Globus pallidus (tissue), 1 donor: ENCODE measurements around the gene RNF141.

Source experiments
- DNase-seq: peaks from one replicate; pipeline ENCODE4 v3.0.0-alpha.2; 2015; ENCODE audit warnings: low spot score

Gene RNF141

DNA sequence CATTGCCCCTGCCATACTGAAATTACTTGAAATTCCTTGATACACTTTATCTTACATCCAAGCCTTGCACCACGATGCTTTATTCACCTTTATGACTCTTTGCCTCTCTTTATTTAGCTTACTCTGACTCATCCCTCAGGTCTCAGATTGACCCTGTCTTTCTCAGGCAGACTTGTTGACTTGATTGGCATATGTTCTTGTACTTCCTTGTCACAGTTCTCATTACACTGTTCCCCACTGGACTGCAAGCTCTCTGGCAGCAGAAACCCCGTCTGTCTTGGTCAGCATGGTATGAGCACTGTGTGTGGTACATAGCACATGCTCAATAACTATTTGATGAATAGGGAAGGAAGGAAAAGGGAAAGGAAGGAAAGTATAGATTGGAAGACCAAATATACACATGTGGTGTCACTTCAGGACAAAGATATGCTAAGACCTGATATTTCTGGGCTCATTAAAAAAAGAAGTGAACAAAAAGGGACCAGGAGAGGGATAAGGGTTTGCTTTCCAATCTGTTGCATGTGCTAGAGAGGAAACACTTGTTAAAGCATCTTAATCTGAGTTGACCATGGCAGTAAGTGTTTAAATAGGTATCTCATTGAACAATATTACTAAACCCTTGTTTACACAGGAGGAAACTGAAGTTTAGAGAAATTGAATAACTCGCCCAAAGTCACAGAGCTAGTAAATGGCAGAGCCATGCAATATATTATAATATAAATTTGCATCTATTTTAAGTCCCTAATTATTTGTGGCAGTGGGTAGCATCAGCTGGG, 20.2 kb upstream of the RNF141 start:
- no peak for DNase-seq

DNA sequence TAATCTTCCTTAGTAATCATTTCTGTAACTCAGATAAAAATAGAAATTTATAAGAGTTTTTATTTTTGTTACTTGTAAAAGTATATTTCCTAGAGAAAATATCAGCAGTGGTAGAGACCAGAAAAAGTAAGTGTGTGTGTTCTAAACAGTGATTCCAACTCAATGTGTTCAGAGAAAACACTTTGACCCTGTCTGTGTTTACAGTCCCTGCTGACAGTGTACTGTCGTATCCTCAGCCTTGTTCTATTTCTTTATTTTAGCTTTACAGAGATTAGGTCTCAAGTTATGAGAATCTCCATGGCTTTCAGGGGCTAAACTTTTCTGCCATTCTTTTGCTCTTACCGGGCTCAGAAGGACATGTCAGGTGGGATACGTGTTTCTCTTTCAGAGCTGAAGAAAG, 17.3 kb upstream of the RNF141 start:
- DNase-seq = no peak

DNA sequence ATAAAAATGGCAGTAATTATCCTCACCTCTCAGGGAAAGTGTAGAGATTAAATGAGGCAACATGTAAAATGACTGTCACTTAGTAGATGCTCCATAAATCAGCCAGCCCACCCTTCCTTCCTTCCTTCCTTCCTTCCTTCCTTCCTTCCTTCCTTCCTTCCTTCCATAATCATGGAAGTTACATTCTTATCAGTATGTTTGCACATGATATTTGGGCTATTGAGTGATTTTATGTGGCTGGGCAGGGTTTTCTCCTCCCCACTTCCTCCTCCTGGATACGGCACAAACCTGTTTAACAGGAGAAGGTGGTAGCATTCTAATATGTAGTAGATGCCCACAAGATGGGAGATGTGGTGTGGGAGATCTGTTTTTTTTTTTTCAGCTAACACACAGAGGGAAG, 15.6 kb upstream of the RNF141 start:
- no peak for DNase-seq

DNA sequence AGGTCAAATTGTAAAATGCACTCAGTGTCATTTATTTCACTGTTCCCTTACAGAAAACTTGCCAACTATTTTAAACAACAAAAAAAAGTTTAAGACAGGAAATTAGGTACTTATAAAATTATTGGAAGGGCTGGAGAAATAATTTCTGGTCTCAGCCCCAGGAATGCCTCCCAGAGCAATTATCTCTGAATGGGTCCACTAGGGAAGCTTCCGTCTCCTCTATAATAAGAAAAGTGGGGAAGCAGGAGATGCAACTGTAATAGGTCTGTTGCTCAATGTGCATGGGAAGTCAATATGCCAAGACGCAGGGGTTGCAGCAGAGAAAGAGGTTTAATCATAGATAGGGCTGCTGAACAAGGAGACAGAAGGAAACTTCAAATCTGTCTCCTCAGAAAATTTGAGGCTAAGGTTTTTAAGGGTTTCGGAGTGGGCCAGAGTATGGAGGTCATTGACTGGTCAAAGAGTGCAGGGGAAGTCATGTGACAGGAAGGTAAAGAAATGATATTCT, 10.9 kb upstream of the RNF141 start:
- DNase-seq = no peak

DNA sequence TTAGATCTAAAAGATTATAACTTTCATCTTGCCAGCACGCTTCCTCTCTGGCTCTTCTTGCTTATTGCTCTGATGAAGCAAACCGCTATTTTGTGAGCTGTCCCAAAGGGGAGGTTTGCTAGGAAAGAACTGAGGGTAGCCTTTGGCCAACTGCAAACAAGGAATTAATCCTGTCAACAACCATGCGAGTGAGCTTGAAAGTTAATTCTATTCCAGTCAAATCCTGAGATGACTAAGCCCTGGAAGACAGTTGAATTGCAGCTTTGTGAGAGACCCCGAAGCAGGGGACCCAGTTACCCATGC, 10.3 kb upstream of the RNF141 start:
- DNase-seq = no peak

DNA sequence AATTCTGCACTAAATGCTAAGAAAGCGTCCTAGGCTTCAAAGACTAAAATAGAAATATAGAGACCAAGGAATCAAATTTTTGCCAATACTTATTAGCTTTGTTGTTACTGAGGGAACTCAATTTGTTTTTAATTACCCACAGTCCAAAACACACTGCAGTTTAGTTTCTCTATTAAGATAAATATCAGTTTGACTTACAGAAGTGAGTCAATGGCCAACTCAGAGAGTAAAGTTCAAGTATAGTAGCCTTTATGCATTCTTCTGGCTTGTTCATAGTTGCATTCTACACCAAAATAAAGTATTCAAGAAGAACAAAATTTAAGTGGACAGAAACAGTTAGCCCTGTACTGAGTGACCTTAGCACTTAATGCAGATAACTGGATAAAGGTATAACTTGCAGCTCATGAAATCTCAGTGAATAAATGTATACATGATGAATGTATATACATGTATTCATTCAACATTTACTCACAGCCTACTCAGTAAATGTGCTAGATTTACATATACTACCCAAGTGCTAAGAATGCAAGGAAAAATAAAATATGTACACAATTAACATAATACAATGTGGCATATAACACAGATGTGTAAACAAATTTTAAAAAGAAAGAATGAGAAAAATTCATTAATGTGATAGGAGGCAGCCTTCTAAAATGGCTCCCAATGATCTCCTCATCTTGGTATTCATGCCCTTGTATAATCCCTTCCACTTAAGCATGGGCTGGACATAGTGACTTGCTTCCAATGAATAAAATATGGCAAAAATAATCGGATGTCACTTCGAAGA, 9.7 kb upstream of the RNF141 start:
- DNase-seq = no peak

DNA sequence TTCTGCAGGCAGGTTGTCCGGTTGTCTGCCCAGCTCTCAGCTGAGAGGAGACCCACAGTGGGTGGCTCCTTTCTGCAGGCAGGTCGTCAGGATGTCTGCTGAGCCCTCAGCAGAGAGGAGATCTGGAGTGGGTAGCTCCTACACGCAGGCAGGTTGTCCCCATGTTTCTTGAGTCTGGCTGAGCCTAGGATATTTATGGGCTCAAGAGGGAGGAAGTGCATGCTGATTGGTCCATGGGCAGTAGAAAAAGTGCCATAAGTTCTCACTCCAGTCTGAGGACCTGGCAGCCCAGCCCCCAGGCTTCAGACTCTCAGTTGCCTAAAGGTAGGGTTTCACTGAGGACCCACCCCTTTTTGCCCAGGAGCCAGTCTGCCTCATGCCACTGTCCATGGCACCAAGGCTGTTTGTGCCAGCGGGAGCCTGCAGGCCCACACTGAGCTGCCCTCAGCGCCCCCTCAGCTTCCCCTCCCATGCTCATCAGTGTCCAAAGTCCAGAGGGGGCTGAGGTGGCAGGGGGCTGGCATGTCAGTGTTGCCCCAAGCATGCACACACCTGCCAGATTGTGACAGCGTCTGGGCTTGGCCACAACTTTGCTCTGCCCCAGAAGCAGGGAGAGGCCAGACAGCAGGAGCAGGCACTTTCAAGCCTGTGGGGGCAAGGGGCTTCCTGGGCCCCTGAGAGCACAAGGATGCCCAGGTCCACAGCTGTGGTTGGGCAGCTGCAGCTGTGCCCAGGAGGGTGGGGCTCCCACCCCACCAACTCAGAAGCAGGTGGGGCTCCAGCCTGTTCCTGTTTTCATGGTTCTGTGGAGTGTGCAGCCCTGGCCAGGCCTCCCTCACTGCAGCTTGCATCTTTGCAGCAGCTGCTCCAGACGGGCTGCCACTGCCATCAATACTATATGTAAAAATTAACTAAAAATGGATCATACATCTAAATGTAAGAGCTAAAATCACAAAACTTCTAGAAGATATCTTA, 3.8 kb upstream of the RNF141 start:
- no peak for DNase-seq

DNA sequence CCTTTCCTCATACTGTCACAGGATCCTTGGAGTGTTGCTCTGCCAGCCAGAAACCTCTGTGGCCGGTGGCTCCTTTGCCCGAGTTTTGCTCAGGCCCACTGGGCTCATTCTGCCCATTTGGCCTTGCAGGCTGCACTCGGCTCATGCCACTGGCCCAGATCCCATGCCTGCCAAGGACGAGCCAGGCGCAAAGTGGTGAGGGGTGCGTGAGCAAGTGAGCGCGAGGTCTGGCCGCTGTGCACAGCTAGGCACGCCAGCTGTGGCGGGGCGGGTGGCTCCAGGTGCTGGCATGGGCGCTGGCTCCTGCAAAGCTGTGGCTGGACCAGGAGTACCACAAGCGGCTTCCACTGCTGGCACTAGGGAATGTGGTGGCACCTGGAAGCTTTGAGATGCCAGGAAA, 2.8 kb upstream of the RNF141 start:
- DNase-seq = no peak

DNA sequence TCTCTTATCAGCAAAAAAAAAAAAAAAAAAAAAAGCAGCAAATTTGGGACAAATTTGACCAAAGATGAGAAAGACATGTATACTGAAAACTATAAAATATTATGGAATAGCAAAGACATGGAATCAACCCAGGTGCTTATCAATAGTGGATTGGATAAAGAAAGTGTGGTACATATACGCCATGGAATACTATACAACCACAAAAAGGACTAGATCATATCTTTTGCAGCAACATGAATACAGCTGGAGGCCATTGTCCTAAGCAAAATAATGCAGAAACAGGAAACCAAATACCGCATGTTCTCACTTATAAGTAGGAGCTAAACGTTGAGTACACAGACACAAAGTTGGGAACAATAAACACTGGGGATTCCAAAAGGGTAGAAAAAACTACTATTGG, 1.8 kb upstream of the RNF141 start:
- no peak for DNase-seq

DNA sequence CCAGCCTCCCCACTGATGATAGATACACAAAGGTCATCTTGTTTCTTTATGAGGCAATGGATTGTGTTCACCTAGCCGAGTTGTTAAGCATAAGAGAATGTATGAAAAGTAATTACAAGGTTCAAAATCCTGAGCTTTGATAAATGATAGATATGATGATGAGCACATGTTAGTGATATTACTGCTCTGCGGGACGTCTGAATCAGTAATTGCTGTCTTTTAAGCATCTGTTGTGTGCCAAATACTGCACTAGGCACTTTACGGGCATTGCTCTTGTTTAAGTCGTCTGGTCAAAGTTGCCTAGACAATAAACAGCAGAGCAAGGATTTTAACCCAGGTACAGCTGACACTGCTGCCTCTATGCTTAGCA, 559 bp upstream of the RNF141 start:
- DNase-seq = no peak

DNA sequence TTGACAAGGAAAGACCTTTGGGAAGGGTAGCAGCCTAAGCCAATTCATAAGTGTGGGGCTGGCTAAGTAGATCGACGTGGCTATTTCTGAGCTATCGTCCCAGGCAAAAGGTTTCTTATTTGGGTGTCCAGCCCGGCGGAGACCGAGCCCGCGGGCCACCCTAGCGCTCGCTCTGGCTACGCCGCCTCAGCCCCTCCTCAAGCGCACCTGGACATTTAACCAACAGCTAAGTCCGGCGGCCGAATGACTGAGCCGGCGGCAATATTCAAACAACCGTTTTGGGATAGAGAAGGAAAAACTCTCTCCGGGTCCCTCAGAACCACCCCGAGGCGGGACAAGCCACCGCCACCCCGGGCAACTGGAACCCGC, 457 bp downstream of the RNF141 start:
- no peak for DNase-seq

DNA sequence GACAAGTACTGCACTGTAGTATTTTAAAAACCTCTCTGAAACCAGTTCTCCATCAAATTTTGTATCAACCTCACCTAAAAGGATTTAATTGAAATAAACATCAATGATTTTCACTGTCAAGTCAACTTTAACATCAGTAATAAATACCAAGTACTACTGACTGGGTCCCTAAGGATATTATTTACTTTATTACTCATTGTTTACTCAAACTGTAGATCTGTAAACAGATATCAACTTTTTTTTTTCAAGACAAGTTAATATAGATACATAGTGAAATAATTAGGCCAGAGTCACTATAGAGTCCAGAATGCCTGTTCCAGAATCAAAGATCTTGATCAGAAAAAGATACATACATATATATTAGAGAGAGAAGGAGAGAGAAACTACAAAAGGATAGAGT, 1.6 kb downstream of the RNF141 start:
- no peak for DNase-seq

DNA sequence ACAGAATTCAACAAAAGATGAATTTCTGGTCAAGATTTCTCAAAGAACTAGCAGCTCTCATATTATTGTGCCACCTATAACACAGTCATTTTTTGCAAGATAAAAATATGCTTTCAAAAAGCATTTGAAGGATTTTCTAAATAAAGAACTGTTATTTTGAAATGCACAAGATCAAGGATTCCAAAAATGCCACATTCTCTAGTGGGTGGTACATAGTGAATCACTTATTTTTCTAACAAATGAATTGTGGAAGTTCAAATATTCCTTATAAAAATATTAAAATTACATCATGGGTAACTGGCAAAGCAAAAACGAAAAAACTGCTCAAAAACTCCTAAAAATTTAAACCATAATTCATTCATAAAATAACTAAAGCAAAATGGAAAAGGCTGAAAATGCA, 2.1 kb downstream of the RNF141 start:
- no peak for DNase-seq

DNA sequence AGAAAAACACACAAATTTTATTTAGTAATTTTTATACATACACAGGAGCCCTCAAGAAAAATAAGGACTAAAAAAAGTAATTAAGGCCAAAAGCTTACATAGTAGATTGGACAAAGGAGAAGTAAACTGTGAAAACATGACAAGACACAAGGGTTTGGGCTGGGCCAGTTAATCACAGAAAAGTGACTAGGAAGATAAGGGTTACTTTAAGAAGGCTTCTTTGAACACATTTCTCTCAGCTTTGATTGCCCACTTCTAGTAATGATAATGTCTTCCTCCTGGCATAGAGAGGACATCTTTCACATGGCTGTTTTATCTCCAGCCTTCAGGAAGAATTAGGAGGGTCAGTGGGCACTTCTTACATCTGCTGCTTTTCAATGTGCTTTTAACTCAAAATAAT, 3.4 kb downstream of the RNF141 start:
- no peak for DNase-seq

DNA sequence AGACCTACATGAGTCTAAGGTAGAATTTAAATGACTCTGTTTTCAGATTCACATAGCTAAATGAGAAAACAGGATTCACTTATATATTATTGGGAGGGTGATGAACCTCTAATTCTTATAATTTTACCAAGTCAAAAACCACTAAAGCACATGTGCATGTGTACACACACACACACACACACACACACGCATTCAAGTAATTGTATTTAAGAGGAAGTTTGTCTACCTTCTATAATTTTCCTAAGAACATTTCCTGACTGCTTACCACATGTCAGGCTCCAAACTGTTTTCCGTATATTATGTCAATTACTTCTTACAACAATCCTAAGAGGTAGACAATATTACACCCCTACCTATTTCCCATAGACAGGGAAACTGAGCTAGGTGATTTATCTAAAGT, 6.7 kb downstream of the RNF141 start:
- DNase-seq = no peak

DNA sequence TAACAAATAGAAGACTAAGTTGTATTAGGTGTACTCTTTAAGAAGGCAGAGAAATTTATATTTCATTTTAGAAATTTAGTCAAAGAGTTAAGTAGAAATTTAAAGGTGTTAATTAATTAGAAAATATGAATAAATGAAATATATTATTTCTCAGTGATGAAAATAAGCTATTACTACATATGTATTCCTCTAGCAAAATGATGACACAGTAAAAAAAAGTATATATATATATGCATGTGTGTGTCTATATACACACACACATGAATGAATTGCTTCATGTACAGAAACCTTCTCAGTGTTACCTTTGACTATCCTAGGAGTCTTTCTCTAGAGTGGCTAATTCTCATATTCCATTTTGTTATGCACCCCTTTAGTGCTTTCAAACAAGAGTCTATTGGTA, 7.7 kb downstream of the RNF141 start:
- DNase-seq = no peak

DNA sequence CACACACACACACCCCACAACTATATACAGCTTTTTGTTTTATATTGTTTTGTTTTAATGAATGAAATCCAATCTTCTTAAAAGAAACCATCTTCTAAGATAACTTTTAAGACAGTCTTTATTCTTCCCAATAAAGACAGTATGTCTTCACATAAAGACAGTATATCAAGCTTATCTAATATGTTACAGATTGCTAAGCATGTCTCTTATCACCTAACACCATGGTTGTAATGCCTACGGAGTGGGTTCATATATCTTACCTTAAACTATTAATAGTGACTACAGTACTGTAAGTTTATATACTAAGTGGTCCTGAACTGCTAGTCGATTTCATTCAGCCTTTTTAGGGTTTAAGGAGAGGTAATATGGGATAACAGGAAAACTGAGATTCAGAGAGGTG, 8.5 kb downstream of the RNF141 start:
- no peak for DNase-seq

DNA sequence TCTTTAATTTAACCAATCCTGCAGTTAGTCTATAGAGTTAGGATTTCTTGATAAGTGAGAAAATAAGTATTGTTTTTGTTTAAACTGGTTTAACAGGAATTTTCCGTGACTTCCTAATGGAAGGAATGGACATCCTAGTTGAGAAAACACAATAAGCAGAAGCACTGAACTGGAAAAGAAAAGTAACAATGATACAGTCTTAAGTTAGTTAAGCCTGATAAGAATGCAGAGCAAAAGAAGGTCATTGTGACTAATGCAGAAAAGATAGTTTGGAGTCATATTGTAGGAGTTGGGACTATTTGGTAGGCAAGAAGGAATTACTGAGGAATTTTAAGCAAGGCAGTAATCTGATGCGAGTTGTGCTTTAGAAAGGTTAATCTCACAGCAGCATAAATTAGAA, 11.7 kb downstream of the RNF141 start:
- no peak for DNase-seq

DNA sequence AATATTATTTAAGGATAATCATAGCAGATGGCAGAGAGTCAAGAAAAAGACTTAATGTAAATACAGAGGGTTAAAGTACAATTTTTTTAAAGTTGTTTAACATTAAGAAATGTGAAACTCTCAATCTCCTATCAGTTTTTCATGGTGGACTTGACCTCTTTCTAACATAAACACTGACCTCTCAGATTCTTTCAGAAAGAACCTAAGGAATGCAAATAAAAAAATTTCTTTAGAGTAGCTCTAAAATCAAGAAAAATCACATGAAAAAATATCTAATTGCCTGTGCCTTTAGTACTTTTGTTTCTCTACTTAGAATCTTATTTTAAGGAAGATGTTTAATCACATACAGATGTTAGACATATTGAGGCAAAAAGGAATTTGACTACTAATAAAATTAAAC, 12.9 kb downstream of the RNF141 start:
- no peak for DNase-seq

DNA sequence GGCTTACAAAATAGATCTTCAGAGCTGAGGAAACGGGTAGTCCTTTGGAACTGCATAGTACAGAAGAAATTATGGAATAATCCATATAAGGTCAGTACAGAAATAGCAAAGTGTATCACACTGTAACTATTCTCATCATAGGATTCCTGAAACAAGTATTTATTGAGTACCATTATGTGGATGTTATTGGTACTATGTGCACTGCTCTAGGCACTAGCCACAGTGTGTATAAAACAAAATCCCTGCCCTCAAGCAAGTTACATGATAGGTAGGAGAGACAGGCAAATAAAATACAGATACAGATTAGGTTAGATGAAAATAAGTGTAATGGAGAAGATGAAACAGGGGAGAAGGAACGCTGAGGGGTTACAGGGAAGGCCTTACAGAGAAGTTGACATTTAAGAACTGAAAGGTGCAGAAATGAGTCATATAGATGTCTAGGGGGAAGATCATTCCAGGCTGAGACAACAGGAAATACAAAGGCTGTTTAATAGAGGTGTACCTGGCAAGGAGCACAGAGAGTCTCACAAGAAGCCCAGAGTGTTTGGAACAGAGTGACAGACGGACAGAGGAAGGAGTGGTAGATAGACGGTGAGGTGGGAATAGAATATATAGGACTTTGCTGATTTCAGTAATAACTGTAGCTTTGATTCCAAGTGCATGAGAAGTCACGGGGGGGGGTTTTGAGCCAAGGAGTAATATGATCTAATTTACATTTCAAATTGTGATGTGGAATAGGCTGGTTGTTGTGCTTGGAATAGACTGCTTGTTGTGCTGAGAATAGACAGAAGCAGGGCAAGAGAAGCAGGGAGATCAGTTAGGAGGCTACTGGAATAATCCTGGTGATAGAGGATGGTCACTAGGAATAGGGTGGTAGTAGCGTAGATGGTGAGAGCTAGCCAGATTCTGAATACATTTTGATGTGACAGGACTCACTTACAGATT, 13.7 kb downstream of the RNF141 start:
- peak; percentile 90 for DNase-seq

DNA sequence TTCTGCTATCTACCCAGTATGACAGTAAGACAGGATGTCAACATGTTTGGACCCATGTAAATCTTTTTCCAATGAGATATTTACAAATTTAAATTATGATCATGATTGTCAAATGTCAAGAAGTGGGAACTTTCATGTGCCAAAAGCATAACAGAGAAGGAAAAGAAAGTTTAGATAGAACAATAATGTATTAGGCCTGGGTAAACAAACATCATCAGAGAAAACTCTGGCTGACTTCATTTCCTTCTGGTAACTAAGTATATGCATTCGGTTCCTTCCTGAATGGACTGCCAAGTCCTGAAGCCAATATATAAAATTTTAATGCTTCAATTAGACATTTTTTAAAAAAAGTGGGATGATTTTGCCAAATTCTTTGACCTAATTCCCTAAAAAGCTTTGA, 16.5 kb downstream of the RNF141 start:
- no peak for DNase-seq

DNA sequence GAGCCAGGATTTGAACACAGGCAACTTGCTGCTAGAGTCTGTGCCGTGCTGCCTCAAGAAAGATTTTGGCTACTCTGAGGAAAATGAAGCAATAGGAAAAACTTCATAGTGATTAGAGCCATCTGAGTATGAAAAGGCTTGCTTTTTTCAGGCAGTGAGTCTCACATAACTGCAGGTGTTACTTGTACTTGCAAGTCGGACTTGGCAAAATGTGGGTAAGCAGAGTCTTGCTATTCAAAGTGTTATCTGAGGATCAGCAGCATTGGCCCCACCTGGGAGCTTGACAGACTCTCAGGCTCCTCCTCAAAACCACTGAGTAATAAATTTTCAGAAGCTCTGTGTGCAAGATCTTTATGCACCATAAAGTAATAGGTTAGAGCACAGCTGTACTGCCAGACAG, 18.1 kb downstream of the RNF141 start:
- no peak for DNase-seq
